HepG2 (cell line): ENCODE data around the gene S100Z. TPM values are rescaled to one million over a fixed set of nuclear protein-coding genes. Genes with fewer than 3 reads are reported as not detected.

Experiments used
- ATAC-seq: fragments of 200-7000 bp; cut with Tn5 transposase; 3 replicates; pipeline ENCODE4 v1.9.1; 2020; ENCODE audit warnings: mild to moderate bottlenecking, moderate library complexity
- BruUV-seq: library from RNA; stranded (reverse); fragments of 400-500 nt; replicated peaks from 2 replicates; lab custom pipeline; 2021; lab: Mats Ljungman, UMichigan
- CTCF ChIA-PET: fragments of 300-600 bp; formaldehyde crosslinking; extraction: SDS; loops from one replicate; lab custom pipeline; 2021; ENCODE audit warnings: low total read pairs, inconsistent platforms, low intra/inter-chr PET ratio; lab: Yijun Ruan, JAX
- POLR2A ChIA-PET: fragments of 350-600 bp; sonication (Branson Sonifier 250); formaldehyde crosslinking; loops from one replicate; lab custom pipeline; 2020; ENCODE audit warnings: antibody characterized with exemption, inconsistent platforms; lab: Yijun Ruan, JAX
- DNase-seq: peaks from one replicate; pipeline ENCODE4 v3.0.0-alpha.2; 2015; ENCODE audit warnings: low spot score
- FAIRE-seq: peaks from 3 replicates; lab custom pipeline; 2011; peaks lifted over from hg19 to GRCh38; lab: Jason Lieb, UNC
- H2AFZ ChIP-seq: one replicate; pipeline ENCODE4 v1.6.1; 2011; ENCODE audit warnings: low read length, inconsistent platforms
- H3K27ac ChIP-seq: fragments of 300-600 bp; 3 replicates; pipeline ENCODE4 v1.8.0; 2011; ENCODE audit warnings: mixed run types, mild to moderate bottlenecking, mixed read lengths, low read length, inconsistent platforms; ENCODE audit not compliant: insufficient read depth; ENCODE audit errors: extremely low read length
- H3K27me3 ChIP-seq, 2 experiments: fragments of 200-600 bp in 1 of 2; 2 replicates in 1 of 2; 3 replicates in 1 of 2; pipeline versions ENCODE4 v1.6.0 to v1.8.0; 2011; ENCODE audit warnings: low read length in 2 of 2, mild to moderate bottlenecking in 2 of 2, moderate library complexity in 2 of 2, inconsistent platforms in 1 of 2; ENCODE audit not compliant: insufficient read depth in 2 of 2, control insufficient read depth in 1 of 2
- H3K36me3 ChIP-seq, 2 experiments: fragments of 200-600 bp in 1 of 2; replicated peaks in 1 of 2; 2 replicates in 1 of 2; 3 replicates in 1 of 2; pipeline versions ENCODE4 v1.5.1 to v1.8.0; 2011; ENCODE audit warnings: low read length in 2 of 2, inconsistent platforms in 1 of 2; ENCODE audit not compliant: insufficient read depth in 2 of 2, control insufficient read depth in 1 of 2
- H3K4me1 ChIP-seq: 2 replicates; pipeline ENCODE4 v1.5.1; 2012; ENCODE audit warnings: low read length, inconsistent platforms; ENCODE audit not compliant: insufficient read depth
- H3K4me2 ChIP-seq: 2 replicates; pipeline ENCODE4 v1.6.0; 2011; ENCODE audit warnings: low read depth, low read length, inconsistent platforms
- H3K4me3 ChIP-seq, 3 experiments: fragments of 200-600 bp in 1 of 3; sonication (generic), shearing (Covaris generic) in 1 of 3; replicated peaks in 1 of 3; 2 replicates each; pipeline ENCODE4 v1.5.1; 2011 to 2016; ENCODE audit warnings: low read length in 3 of 3, inconsistent platforms in 2 of 3, low read depth in 2 of 3, mild to moderate bottlenecking in 2 of 3, control low read depth in 1 of 3, mixed read lengths in 1 of 3; ENCODE audit not compliant: insufficient read depth in 1 of 3
- H3K79me2 ChIP-seq: one replicate; pipeline ENCODE4 v1.6.1; 2011; ENCODE audit warnings: low read length, inconsistent platforms; ENCODE audit not compliant: insufficient read depth
- H3K9ac ChIP-seq: 2 replicates; pipeline ENCODE4 v1.6.0; 2011; ENCODE audit warnings: mild to moderate bottlenecking, low read depth, low read length, inconsistent platforms; ENCODE audit not compliant: insufficient read depth
- H3K9me3 ChIP-seq: 2 replicates; pipeline ENCODE4 v1.5.1; 2012; ENCODE audit warnings: mild to moderate bottlenecking, low read length
- H4K20me1 ChIP-seq: 2 replicates; pipeline ENCODE4 v1.6.0; 2011; ENCODE audit warnings: inconsistent platforms, mild to moderate bottlenecking, low read length, moderate library complexity; ENCODE audit not compliant: insufficient read depth
- ARID5B ChIP-seq: IDR thresholded peaks from 2 replicates; pipeline ENCODE4 v1.4.0; 2020; ENCODE audit warnings: mild to moderate bottlenecking, missing genetic modification reagents
- BRCA1 ChIP-seq: sonication (generic); formaldehyde crosslinking; IDR thresholded peaks from 2 replicates; pipeline ENCODE4 v1.4.0; 2020; ENCODE audit warnings: missing genetic modification reagents
- CCDC6 ChIP-seq: sonication (generic); formaldehyde crosslinking; IDR thresholded peaks from 2 replicates; pipeline ENCODE4 v1.8.1; 2022; ENCODE audit warnings: mild to moderate bottlenecking, missing genetic modification reagents, moderate library complexity
- CREB1 ChIP-seq, 2 experiments: fragments of 450-650 bp in 1 of 2; IDR thresholded peaks; 2 replicates each; pipeline ENCODE4 v1.6.1; 2016 to 2017; ENCODE audit warnings: control low read depth in 1 of 2, mild to moderate bottlenecking in 1 of 2, missing compliant biosample characterization in 1 of 2, missing genetic modification characterization in 1 of 2
- HNF1B ChIP-seq: sonication (generic); formaldehyde crosslinking; IDR thresholded peaks from 2 replicates; pipeline ENCODE4 v1.5.1; 2020; ENCODE audit warnings: mild to moderate bottlenecking, moderate library complexity, missing genetic modification reagents
- HNRNPUL1 ChIP-seq: fragments of 200-400 bp; formaldehyde crosslinking; IDR thresholded peaks from 2 replicates; pipeline ENCODE4 v1.6.1; 2017; ENCODE audit warnings: low read depth, mild to moderate bottlenecking, low read length, moderate library complexity
- MIER3 ChIP-seq: IDR thresholded peaks from 2 replicates; pipeline ENCODE4 v1.6.1; 2016; ENCODE audit warnings: missing compliant biosample characterization, borderline replicate concordance
- SAP130 ChIP-seq: IDR thresholded peaks from 2 replicates; pipeline ENCODE4 v1.6.1; 2016; ENCODE audit warnings: low read depth
- ZNF362 ChIP-seq: sonication (generic); formaldehyde crosslinking; IDR thresholded peaks from 2 replicates; pipeline ENCODE4 v1.4.0; 2020; ENCODE audit warnings: missing genetic modification reagents, mild to moderate bottlenecking, borderline replicate concordance
- ZNF770 ChIP-seq: sonication (generic); formaldehyde crosslinking; IDR thresholded peaks from 2 replicates; pipeline ENCODE4 v1.5.0; 2020; ENCODE audit warnings: mild to moderate bottlenecking, missing genetic modification reagents
- WGBS: methylation state at CpG from one replicate; pipeline ENCODE4 v1.1.6; 2017; ENCODE audit warnings: low lambda C conversion rate; 5-methylcytosine and 5-hydroxymethylcytosine counted together
- in situ Hi-C: cut with HindIII; loops from 2 replicates; pipeline ENCODE4 v1.10.0; 2017; ENCODE audit warnings: low pct_unique_long_range_greater_than_20kb; ENCODE audit not compliant: extremely low pct_ligation_motif_present
- intact Hi-C: fragments of 100-400 bp; cut with micrococcal nuclease; formaldehyde crosslinking; loops from one replicate; pipeline ENCODE4 v1.10.0; 2022; ENCODE audit not compliant: unreplicated experiment
- polyA plus RNA-seq, 8 experiments: library from polyadenylated mRNA; depleted of rRNA in 3 of 8; stranded (reverse) in 7 of 8; unstranded in 1 of 8; fragments of >200 nt; fragmentation: Illumina TruSeq in 4 of 8; extraction: Trizol in 4 of 8; gene quantifications; 2 replicates each; pipeline versions ENCODE4 v1.2.1 to v1.2.3, GENCODE V29; 2011 to 2016; ENCODE audit warnings: low read depth in 4 of 8, missing spikeins in 1 of 8, mixed read lengths in 1 of 8; ENCODE audit not compliant: insufficient read depth in 1 of 8
- total RNA-seq, 5 experiments: library from RNA; depleted of rRNA; stranded (reverse); fragments of >200 nt; fragmentation: Illumina TruSeq; extraction: Trizol; gene quantifications; 2 replicates each; pipeline ENCODE4 v1.2.3, GENCODE V29; 2016; ENCODE audit warnings: low read depth in 1 of 5

Gene S100Z
- total and polyA plus RNA-seq, 2 of the 13 experiments (the other 11 are each of a cell fraction or from before 2014, with no cell fraction given): 0.22 TPM; not detected in 1

GRCh38 chr5:76888733-76889300 lies 39.0 kb downstream of the S100Z start:
- POLR2A ChIA-PET: no interaction called here
- BruUV-seq: no TSS peak
- CTCF ChIA-PET: no interaction called here

GRCh38 chr5:76893294-76893693 lies 43.5 kb downstream of the S100Z start:
- H3K4me3 ChIP-seq: no peak overlapping the region
- no peaks in the 10 kb centered on the region for H3K36me3 ChIP-seq
- 36% methylated on average over 2 of the region's 2 CpGs for WGBS
- no peaks in the 10 kb centered on the region for H3K27me3 ChIP-seq
- POLR2A ChIA-PET: no interaction called here
- no peaks in the 10 kb centered on the region for H3K79me2 ChIP-seq
- no peak overlapping the region for H3K27ac ChIP-seq
- no peaks in the 10 kb centered on the region for H4K20me1 ChIP-seq
- H3K4me2 ChIP-seq: no peak overlapping the region
- intact Hi-C loops: no loop called here
- H3K9me3 ChIP-seq: no peaks in the 10 kb centered on the region
- no peak for DNase-seq
- in situ Hi-C loops: no loop called here
- no peak overlapping the region for H3K9ac ChIP-seq
- H2AFZ ChIP-seq: no peak overlapping the region
- no peak for FAIRE-seq
- ATAC-seq: no peak
- CTCF ChIA-PET: no interaction called here
- no peaks in the 10 kb centered on the region for H3K4me1 ChIP-seq
- no TSS peak for BruUV-seq
- TF ChIP-seq ZNF362 (CRISPR knock-in tag) (no peak), ARID5B (no peak), HNRNPUL1 (no peak), CREB1 (IDR thresholded peaks at IDR 0.05) (no peak), CREB1 (CRISPR knock-in tag; IDR thresholded peaks at IDR 0.05) (no peak), HNF1B (no peak), ZNF770 (CRISPR knock-in tag) (peak; percentile 37; the same call in 1 of the 2 replicates)

More at GRCh38 chr5:76888733-76889300, 39.0 kb downstream of the S100Z start:
- WGBS: 59% methylated on average over 8 of the region's 10 CpGs
- no peaks in the 10 kb centered on the region for H3K79me2 ChIP-seq
- no peak overlapping the region for H3K9ac ChIP-seq
- H3K9me3 ChIP-seq: no peaks in the 10 kb centered on the region
- H2AFZ ChIP-seq: no peak overlapping the region
- no peaks in the 10 kb centered on the region for H4K20me1 ChIP-seq
- no peaks in the 10 kb centered on the region for H3K36me3 ChIP-seq
- no peak overlapping the region for H3K4me3 ChIP-seq
- H3K4me2 ChIP-seq: no peak overlapping the region
- TF ChIP-seq MIER3 (CRISPR knock-in tag) (no peak), BRCA1 (CRISPR knock-in tag) (no peak), CCDC6 (CRISPR knock-in tag) (no peak), SAP130 (CRISPR knock-in tag) (no peak)
- H3K27ac ChIP-seq: no peak overlapping the region
- no peaks in the 10 kb centered on the region; a peak in 1 of 5 replicates for H3K27me3 ChIP-seq
- no peaks in the 10 kb centered on the region for H3K4me1 ChIP-seq
- in situ Hi-C loops: no loop called here
- intact Hi-C loops: no loop called here
- FAIRE-seq (no peak), ATAC-seq (no peak), DNase-seq (no peak)
